GM12801 (cell line): Measurements from ENCODE around the gene UBE2V1.

Experiments used
- TF ChIP-seq, protein P1 (sequence below): IDR thresholded peaks from one replicate; pipeline ENCODE4 v1.5.1; 2011; ENCODE audit warnings: control low read depth; ENCODE audit not compliant: insufficient read length; ENCODE audit errors: extremely low read depth

UBE2V1 gene

GRCh38 chr20:50112512-50113419 lies at the start of gene UBE2V1:
Gene UBE2V1 (minus strand): TSS chr20:50113150. CDS start chr20:50113128, 22 bp downstream.
- TF ChIP-seq, protein P1, sequence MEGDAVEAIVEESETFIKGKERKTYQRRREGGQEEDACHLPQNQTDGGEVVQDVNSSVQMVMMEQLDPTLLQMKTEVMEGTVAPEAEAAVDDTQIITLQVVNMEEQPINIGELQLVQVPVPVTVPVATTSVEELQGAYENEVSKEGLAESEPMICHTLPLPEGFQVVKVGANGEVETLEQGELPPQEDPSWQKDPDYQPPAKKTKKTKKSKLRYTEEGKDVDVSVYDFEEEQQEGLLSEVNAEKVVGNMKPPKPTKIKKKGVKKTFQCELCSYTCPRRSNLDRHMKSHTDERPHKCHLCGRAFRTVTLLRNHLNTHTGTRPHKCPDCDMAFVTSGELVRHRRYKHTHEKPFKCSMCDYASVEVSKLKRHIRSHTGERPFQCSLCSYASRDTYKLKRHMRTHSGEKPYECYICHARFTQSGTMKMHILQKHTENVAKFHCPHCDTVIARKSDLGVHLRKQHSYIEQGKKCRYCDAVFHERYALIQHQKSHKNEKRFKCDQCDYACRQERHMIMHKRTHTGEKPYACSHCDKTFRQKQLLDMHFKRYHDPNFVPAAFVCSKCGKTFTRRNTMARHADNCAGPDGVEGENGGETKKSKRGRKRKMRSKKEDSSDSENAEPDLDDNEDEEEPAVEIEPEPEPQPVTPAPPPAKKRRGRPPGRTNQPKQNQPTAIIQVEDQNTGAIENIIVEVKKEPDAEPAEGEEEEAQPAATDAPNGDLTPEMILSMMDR, result no peak

DNA sequence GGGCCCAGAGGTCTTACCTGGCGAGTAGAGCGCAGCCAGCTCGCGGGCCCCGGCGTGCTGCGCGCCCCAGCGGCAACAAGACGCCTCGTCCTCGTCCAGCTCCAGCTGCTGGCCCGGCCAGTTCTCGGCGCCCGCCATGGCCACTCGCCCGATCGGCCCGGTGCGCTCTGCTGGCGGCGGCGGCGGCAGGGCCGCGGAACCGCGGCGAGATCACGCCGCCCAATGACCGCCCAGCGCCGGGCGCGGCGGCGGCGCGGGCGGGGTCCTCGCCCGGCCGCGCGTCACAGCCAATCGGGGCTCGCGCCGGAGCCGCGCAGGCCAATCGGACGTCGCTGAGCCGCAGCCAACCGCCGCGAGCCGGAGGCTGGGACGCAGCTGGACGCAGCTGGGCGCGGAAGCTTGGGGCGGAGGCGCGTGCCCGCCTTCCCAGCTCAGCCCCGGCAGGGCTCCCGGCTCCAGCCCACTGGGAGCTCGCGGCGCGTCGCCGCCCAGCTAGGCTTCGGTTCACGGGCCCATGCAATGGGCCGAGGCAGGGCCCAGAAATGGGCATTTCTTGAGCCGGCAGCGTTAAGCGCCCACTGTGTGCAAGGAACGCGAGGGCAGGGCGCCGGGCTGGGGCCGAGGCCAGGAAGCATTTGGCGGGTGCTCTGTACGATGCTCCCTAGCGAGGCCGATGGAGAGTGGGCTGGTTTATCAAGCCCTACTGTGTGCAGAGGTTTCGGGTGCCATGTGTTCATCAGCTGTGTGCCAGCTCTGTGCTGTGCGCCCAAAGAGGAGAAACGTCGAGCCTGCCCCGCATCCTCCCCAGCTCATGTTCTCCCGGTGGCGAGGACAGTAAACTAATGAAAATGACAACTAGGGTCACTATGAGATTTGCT lies 40.8 kb upstream of the UBE2V1 start, which contains the start of gene PEDS1:
Gene PEDS1, minus strand, starts transcription at position 224 of the 878 bp plus-strand sequence. Its CDS starts 86 bp downstream, at position 138.
- TF ChIP-seq, protein P1, result no peak

- TF ChIP-seq, protein P1, result no peak
Measured at GRCh38 chr20:50153153-50153499, 40.2 kb upstream of the UBE2V1 start.

DNA sequence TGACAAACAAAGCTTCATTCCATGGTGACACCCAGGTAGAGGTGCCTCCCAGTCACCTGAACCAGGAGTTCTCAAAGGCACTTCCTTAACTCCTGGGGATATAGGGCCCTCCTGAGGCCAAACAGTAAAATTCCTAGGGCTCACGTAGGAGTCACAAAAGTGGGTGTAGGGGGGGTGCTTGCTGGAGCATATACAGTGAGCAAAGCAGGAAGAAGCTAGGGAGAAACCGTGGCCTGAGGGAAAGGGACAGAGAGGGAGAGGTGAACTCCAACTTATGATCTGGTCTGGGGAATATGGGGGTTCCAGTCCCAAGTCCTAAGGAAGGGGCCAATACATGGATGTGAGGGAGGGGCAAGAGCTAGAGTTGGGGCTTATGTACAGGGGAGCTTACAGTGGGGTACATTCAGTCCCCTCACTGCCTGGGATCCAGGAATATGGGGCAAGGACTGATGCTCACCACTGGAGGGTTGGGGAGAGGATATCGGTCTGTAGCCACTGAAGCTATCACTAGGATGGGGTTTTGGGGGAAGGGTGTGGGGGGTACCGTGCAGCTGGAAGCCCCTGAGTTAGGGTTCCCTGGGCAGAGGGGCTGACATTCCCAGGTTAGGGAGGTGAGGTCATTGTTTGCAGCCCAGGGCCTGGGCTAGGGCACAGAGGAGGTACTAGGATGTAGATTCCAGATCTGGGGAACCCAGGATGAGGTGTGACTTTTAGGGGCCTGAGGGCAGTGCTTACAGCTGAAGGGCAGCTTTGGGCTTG lies 39.6 kb upstream of the UBE2V1 start:
- TF ChIP-seq, protein P1, result no peak

DNA sequence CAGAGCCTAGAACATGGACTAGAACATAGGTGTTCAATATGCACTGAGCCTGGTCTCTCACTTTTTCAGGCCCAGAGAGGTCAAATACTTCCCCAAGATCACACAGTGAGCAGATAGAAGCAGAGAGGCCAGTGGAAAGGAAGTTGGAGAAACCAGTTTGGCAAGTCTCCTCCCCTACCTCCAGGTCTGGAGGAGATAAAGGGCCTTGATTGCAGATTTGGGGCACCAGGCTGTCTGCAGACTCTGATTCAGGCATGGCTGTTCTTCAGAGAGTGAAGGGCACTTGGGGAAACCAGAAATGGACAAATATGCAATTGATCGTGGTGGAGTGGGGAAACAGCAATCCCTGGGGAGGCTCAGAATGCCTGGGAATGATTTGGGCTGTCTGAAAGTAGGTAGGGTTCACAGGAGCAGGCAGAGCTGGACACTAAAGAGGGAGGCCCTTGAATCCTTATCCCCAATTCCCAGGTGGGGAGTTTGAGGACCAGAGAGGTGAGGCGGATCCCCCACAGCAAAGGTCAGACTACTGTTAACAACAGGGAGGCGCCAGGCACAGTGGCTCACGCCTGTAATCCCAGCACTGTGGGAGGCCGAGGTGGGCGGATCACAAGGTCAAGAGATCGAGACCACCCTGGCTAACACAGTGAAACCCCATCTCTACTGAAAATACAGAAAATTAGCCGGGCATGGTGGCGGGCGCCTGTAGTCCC lies 38.2 kb upstream of the UBE2V1 start:
- TF ChIP-seq, protein P1, result no peak

DNA sequence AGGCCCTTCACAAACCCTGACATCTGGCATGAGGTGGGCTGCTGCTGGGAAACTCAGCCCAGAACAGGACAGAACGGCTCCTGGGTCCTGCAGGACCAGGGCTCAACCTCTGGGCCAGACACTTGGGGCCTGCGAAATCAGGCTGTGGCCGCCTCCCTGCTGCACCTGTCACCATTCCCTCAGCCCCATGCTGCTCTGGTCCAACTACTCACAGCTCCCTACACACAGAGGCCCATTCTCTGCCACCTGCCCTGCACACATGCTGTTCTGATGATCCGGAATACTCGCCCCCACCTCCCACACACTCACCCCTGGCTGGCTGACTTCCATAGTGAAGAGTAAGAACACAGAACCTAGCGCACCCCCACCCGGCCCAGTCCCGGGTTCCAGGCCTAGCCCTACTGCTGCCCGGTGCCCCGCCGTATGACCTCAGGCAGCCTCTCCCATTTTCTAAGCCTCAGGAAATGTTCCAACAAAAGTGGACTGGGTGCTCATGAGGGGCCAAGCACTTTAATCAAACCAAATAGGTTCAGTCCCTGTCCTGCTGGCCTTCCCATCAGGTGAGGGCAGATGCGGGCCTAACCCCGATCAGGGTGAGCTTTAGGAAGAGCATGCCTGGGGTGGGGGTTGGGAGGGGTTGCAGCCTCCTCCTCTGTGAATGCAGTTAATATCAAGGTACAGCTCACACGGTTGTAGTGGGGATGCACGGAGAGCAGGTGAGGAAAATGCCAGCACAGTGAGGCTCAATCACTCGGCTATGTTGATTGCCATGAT lies 36.7 kb upstream of the UBE2V1 start:
- TF ChIP-seq, protein P1, result no peak
